B cell (primary cell): ENCODE data around the gene TUBA4A. TPM values are rescaled to one million over a fixed set of nuclear protein-coding genes. Genes with fewer than 3 reads are reported as not detected.

Experiments used
- ATAC-seq: fragments of 200-7000 bp; cut with Tn5 transposase; one replicate; pipeline ENCODE4 v1.10.0; 2021; ENCODE audit warnings: low read depth, mild to moderate bottlenecking, moderate number of reproducible peaks, moderate library complexity
- CTCF ChIA-PET: fragments of 350-600 bp; sonication (Branson Sonifier 250); formaldehyde crosslinking; loops from one replicate; lab custom pipeline; 2021; ENCODE audit warnings: antibody characterized with exemption, inconsistent platforms; lab: Charles Lee
- POLR2A ChIA-PET: fragments of 350-600 bp; sonication (Branson Sonifier 250); formaldehyde crosslinking; loops from one replicate; lab custom pipeline; 2021; ENCODE audit warnings: antibody characterized with exemption; lab: Charles Lee
- DNase-seq: peaks from one replicate; pipeline ENCODE4 v3.0.0; 2013
- H2AFZ ChIP-seq: 2 replicates; pipeline ENCODE4 v1.6.1; 2012; ENCODE audit warnings: mild to moderate bottlenecking, low read depth, low read length; ENCODE audit not compliant: insufficient read depth, poor library complexity, severe bottlenecking
- H3K27ac ChIP-seq, 2 donors: 1 replicate in 1 of 2; 2 replicates in 1 of 2; pipeline ENCODE4 v1.5.1; 2012 to 2013; ENCODE audit warnings: low read length in 2 of 2, mild to moderate bottlenecking in 2 of 2, moderate library complexity in 1 of 2
- H3K27me3 ChIP-seq, 4 experiments: fragments of 200-600 bp in 1 of 4; sonication (generic) in 1 of 4; replicated peaks in 1 of 4; 1 replicate in 2 of 4; 2 replicates in 2 of 4; pipeline versions ENCODE4 v1.6.1 to v1.7.0; 2013 to 2016; ENCODE audit warnings: low read length in 3 of 4, mild to moderate bottlenecking in 2 of 4, mixed read lengths in 1 of 4, moderate library complexity in 1 of 4; ENCODE audit not compliant: insufficient read depth in 4 of 4, control insufficient read depth in 3 of 4; ENCODE audit errors: control extremely low read depth in 1 of 4
- H3K36me3 ChIP-seq, 2 experiments: replicated peaks in 1 of 2; 1 replicate in 1 of 2; 2 replicates in 1 of 2; pipeline versions ENCODE4 v1.6.1 to v1.7.1; 2013; ENCODE audit warnings: low read length in 1 of 2; ENCODE audit not compliant: insufficient read depth in 2 of 2, control insufficient read depth in 1 of 2; ENCODE audit errors: control extremely low read depth in 1 of 2, extremely low read depth in 1 of 2
- H3K4me1 ChIP-seq, 2 donors: fragments of 200-600 bp in 1 of 2; sonication (generic) in 1 of 2; 1 replicate in 1 of 2; 2 replicates in 1 of 2; pipeline versions ENCODE4 v1.5.1 to v1.6.1; 2013 to 2017; ENCODE audit warnings: low read length in 2 of 2; ENCODE audit not compliant: control insufficient read depth in 2 of 2, insufficient read depth in 2 of 2
- H3K4me2 ChIP-seq: replicated peaks from 2 replicates; pipeline ENCODE3; 2012; ENCODE audit warnings: mild to moderate bottlenecking, low read depth, low read length; ENCODE audit not compliant: poor library complexity, severe bottlenecking
- H3K4me3 ChIP-seq, 5 experiments: fragments of 200-600 bp in 1 of 5; sonication (generic) in 1 of 5; 1 replicate in 3 of 5; 2 replicates in 2 of 5; pipeline versions ENCODE4 v1.5.1 to v1.7.0; 2011 to 2016; ENCODE audit warnings: low read length in 4 of 5, mild to moderate bottlenecking in 4 of 5, low read depth in 2 of 5, control low read depth in 1 of 5, moderate library complexity in 1 of 5; ENCODE audit not compliant: insufficient read depth in 1 of 5; ENCODE audit errors: control extremely low read depth in 1 of 5, extremely low read depth in 1 of 5
- H3K79me2 ChIP-seq: fragments of 200-600 bp; sonication (generic); one replicate; pipeline ENCODE4 v1.6.0; 2016; ENCODE audit warnings: low read length; ENCODE audit not compliant: control insufficient read depth, insufficient read depth
- H3K9ac ChIP-seq: fragments of 200-600 bp; sonication (generic); 2 replicates; pipeline ENCODE4 v1.6.1; 2017; ENCODE audit warnings: mild to moderate bottlenecking, low read length, moderate library complexity
- H3K9me3 ChIP-seq, 3 donors: one replicate each; pipeline versions ENCODE4 v1.6.1 to v1.7.1; 2013; ENCODE audit warnings: low read length in 2 of 3; ENCODE audit not compliant: control insufficient read depth in 2 of 3, insufficient read depth in 1 of 3; ENCODE audit errors: control extremely low read depth in 1 of 3
- H4K20me1 ChIP-seq: 2 replicates; pipeline ENCODE4 v1.6.0; 2012; ENCODE audit warnings: mild to moderate bottlenecking, low read length; ENCODE audit not compliant: insufficient read depth, control insufficient read depth, poor library complexity, severe bottlenecking
- H3K27ac Mint-ChIP-seq: one replicate; pipeline ENCODE4 v1.8.0; 2021; ENCODE audit warnings: mixed read lengths
- H3K27me3 Mint-ChIP-seq: one replicate; pipeline ENCODE4 v1.8.0; 2021; ENCODE audit warnings: mixed read lengths
- H3K4me1 Mint-ChIP-seq: one replicate; pipeline ENCODE4 v1.8.0; 2021; ENCODE audit warnings: mixed read lengths
- H3K4me3 Mint-ChIP-seq: one replicate; pipeline ENCODE4 v1.8.0; 2021; ENCODE audit warnings: mixed read lengths
- H3K9me3 Mint-ChIP-seq: one replicate; pipeline ENCODE4 v1.8.0; 2022; ENCODE audit warnings: mixed read lengths; ENCODE audit not compliant: insufficient read depth
- EZH2 ChIP-seq: IDR thresholded peaks from 2 replicates; pipeline ENCODE4 v1.6.1; 2012; ENCODE audit warnings: borderline replicate concordance, low read depth, mild to moderate bottlenecking, moderate library complexity, low read length; ENCODE audit not compliant: insufficient read depth, poor library complexity, severe bottlenecking
- WGBS: methylation state at CpG from one replicate; pipeline ENCODE4 v1.1.5; 2013; ENCODE audit warnings: missing lambda C conversion rate; ENCODE audit not compliant: insufficient coverage; 5-methylcytosine and 5-hydroxymethylcytosine counted together
- intact Hi-C: fragments of 100-400 bp; cut with micrococcal nuclease; formaldehyde crosslinking; loops from one replicate; pipeline ENCODE4 v1.10.0; 2022
- polyA plus RNA-seq: library from polyadenylated mRNA; depleted of rRNA; stranded (reverse); fragments of >200 nt; gene quantifications from 2 replicates; pipeline ENCODE4 v1.2.3, GENCODE V29; 2012
- total RNA-seq, 2 donors: library from RNA; stranded (reverse); fragments of 120-200 nt in 1 of 2; gene quantifications; 1 replicate in 1 of 2; 2 replicates in 1 of 2; pipeline versions ENCODE4 v1.2.3 to v1.2.4, GENCODE V29; 2013 to 2022
- TF ChIP-seq, protein P1 (sequence below): fragments of 200-600 bp; IDR thresholded peaks from one replicate; pipeline ENCODE4 v1.8.0; 2022; ENCODE audit warnings: antibody characterized with exemption, mild to moderate bottlenecking

TUBA4A gene
- total and polyA plus RNA-seq, 2 donors (not counting 1 experiment from before 2014, with no cell fraction given), result 196 to 338 TPM

DNA sequence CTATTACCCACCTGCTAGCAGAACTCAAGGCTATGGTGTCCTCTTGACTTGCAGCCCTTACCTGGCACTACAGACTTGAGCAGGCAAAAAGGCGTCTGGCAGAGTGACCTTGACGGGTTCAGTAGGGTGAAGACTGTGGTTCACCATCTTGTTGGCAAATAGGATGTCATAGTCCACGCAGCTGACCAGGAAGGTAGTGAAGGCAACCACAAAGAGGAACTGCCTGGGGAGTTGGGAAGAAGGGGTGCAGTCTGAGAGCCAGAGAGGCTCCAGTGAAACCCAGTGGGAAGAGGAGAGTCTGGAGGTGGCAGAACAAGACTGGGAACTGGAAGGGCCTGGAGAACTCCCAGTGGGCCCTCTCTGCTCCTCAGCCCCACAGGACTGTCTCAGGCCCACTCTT lies 28.4 kb downstream of the TUBA4A start:
- no peak overlapping the region for H3K27ac ChIP-seq
- ChIA-PET POLR2A (no interaction called here), CTCF (interaction anchor here (1.8 to 1.9 kb wide), 2 partner anchors 54 to 70 kb away, joined by 6 to 7 read pairs; no protein-coding TSS in a partner anchor)
- peaks cover 76% of the 10 kb centered on the region for H4K20me1 ChIP-seq
- no peak overlapping the region for H3K4me3 ChIP-seq
- intact Hi-C loops, result loop anchor here (5.0 kb wide), 1 partner anchor 372 kb away; the partner anchor contains the start of gene STK11IP
- Mint-ChIP-seq H3K27ac (no peak overlapping the region), H3K9me3 (no peaks in the 10 kb centered on the region), H3K4me1 (peaks cover 28% of the 10 kb centered on the region), H3K27me3 (no peaks in the 10 kb centered on the region), H3K4me3 (no peak overlapping the region)
- H3K9ac ChIP-seq, result no peak overlapping the region
- H2AFZ ChIP-seq, result no peak overlapping the region
- H3K79me2 ChIP-seq, result peaks cover 40% of the 10 kb centered on the region
- H3K9me3 ChIP-seq, result no peaks in the 10 kb centered on the region
- no peak for ATAC-seq
- H3K27me3 ChIP-seq, result no peaks in the 10 kb centered on the region
- H3K36me3 ChIP-seq, result peaks cover 11 to 56% of the 10 kb centered on the region in 2 experiments
- peaks cover 13 to 17% of the 10 kb centered on the region in 2 donors for H3K4me1 ChIP-seq
- no peak for DNase-seq
- 62% methylated on average over 3 of the region's 3 CpGs for WGBS
- TF ChIP-seq, protein P1, sequence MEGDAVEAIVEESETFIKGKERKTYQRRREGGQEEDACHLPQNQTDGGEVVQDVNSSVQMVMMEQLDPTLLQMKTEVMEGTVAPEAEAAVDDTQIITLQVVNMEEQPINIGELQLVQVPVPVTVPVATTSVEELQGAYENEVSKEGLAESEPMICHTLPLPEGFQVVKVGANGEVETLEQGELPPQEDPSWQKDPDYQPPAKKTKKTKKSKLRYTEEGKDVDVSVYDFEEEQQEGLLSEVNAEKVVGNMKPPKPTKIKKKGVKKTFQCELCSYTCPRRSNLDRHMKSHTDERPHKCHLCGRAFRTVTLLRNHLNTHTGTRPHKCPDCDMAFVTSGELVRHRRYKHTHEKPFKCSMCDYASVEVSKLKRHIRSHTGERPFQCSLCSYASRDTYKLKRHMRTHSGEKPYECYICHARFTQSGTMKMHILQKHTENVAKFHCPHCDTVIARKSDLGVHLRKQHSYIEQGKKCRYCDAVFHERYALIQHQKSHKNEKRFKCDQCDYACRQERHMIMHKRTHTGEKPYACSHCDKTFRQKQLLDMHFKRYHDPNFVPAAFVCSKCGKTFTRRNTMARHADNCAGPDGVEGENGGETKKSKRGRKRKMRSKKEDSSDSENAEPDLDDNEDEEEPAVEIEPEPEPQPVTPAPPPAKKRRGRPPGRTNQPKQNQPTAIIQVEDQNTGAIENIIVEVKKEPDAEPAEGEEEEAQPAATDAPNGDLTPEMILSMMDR, result no peak
- no peak for TF ChIP-seq EZH2
- H3K4me2 ChIP-seq, result no peak overlapping the region

DNA sequence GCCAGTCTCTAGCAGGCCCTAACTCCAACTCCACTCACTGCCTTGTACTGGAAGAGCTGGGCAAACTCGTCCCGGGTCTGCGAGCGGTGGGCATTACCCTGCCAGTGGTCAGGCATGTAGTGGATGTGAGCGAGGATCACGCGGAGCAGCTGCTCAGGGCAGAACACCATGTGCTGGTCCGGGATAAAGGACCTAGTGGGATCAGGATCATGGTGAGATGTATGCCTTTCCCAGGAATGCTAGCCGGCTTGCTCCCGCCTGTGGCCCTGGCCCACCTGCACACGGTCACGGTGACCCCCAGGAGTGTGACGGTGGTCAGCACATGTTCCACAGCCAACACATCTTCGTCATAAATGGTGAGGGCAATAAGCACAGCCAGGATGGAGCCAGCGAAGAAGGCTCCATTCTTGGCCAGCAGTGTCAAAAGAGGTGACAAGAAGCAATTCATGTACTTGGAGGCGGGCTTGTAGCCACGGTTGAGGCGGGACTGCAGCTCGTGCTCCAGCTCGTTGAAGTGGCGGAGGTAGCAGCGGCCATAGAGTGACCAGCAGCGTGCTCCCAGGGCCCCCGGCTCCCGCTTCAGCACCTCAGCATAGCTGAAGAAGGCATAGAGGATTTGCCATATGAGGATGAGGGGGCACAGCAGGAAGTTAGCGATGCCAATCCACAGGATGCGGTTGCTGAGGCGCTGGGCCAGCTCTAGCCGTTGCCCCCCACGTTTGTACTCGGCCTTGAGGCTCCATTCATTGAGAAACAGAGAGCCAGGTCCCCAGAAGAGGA lies 29.7 kb downstream of the TUBA4A start:
- H3K9ac ChIP-seq, result no peak overlapping the region
- peaks cover 26% of the 10 kb centered on the region for H3K4me1 Mint-ChIP-seq
- ChIA-PET CTCF (interaction anchor here (0.7 to 1.9 kb wide), 2 partner anchors 70 to 71 kb away, joined by 3 to 6 read pairs; no protein-coding TSS in a partner anchor), POLR2A (no interaction called here)
- H3K4me2 ChIP-seq, result no peak overlapping the region
- H4K20me1 ChIP-seq, result peaks cover 84% of the 10 kb centered on the region
- no peak for DNase-seq
- no peaks in the 10 kb centered on the region for H3K9me3 ChIP-seq
- no peaks in the 10 kb centered on the region for H3K27me3 Mint-ChIP-seq
- ATAC-seq, result no peak
- H3K4me3 Mint-ChIP-seq, result no peak overlapping the region
- H3K36me3 ChIP-seq, result peaks cover 11 to 63% of the 10 kb centered on the region in 2 experiments
- H3K4me1 ChIP-seq, result peaks cover 17 to 22% of the 10 kb centered on the region in 2 donors
- H3K27ac Mint-ChIP-seq, result no peak overlapping the region
- TF ChIP-seq EZH2, result no peak
- TF ChIP-seq, protein P1, result no peak
- intact Hi-C loops, result no loop called here
- no peaks in the 10 kb centered on the region for H3K9me3 Mint-ChIP-seq
- no peaks in the 10 kb centered on the region for H3K27me3 ChIP-seq
- no peak overlapping the region for H3K4me3 ChIP-seq
- no peak overlapping the region for H3K27ac ChIP-seq
- 97% methylated on average over 27 of the region's 31 CpGs for WGBS
- no peak overlapping the region for H2AFZ ChIP-seq
- peaks cover 32% of the 10 kb centered on the region for H3K79me2 ChIP-seq
